HG03439 (cell line): ENCODE data around the gene MITF.

Source experiments
- ATAC-seq: cut with Tn5 transposase; IDR thresholded peaks from one replicate; pipeline ENCODE4 v1.9.1; 2021; ENCODE audit warnings: mild to moderate bottlenecking, moderate library complexity; ENCODE audit not compliant: unreplicated experiment

Gene MITF

DNA sequence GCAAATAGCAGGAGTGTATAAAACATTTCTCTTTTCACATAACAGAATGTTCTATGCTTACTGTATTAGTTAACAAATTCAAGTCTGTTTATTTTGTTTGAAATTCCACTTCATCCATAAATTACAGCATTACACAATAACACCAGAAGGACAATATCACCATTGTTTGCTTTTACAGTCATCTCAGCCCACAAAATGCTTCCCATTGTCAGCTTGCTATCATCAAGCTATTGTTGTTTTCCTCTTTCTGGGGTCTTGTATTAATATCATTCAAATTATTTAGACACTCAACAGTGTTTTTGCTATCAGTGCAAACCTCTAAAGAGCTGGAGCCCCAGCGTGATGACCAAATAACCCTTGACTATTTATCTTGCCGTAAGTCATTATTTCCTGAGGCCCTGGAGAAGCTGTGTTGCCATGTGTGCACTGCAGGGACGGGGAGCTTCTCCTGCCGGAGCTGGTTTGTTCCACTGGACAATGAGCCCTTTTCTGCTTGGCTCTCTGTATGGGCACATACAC, 261.4 kb downstream of the MITF start:
- ATAC-seq, result no peak

DNA sequence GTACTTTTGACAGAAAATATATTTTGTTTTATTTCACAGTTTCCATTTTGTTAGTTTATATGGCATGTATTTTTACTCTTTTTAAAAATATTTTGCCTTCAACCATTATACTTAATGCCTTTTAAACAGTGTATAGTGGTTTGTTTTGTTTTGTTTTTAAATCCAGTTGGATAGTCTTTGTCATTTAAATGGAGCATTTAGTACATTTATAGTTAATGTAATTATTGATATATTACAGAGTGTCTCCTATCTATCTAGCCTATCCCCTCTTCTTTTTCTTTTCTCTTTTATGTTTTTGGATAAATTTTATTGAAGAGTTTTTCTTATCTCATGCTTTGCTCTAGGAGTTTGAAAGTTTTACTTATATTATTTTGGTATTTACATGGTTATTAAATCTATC, 263.9 kb downstream of the MITF start:
- no peak for ATAC-seq

DNA sequence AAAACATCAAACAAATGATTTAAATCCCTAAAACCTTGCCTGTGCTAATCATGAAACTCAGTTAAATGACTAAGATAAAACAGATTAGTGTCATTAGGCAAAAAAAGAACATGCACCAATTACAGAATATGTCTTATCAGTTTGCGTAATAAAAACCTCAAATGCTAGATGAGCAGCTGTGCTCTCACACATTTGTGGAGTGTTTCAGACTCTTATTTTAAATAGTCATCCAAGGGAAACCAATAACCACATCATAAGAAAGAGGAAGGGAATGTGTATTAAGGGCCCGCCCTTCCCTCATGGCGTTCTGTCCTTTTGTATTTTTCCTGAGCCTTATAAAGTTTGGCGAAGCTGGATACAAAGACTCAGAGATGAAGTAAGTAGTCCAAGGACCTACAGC, 266.8 kb downstream of the MITF start:
- ATAC-seq, result no peak

GRCh38 chr3:70010346-70010745, 271.1 kb downstream of the MITF start:
- ATAC-seq, result no peak

DNA sequence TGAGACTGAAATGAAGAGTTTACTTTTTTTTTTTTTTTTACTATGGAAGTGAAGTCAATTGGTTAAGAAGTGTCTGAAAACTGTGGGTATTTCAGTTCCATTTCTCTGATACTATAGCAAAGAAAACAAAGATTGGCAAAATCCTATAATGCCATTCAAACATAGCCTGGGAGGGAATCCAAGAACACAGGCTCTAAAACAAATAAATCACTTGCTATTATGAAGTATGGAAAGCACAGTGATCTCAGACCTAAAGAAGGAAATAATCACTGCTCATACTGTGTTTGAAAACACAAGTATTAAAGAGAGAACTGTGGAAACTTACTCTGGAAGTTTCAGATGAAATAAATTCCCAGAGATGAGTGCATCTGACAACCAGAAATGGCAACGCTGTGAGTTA, 272.3 kb downstream of the MITF start:
- no peak for ATAC-seq
